Liver (tissue), 3 donors: ENCODE measurements around the gene MAMDC2.

Source experiments
- CTCF ChIP-seq: fragments of 150-350 bp; IDR thresholded peaks from 2 replicates; pipeline ENCODE4 v1.5.1; 2017; ENCODE audit warnings: improper control_type of control experiment, low read depth, low read length; ENCODE audit not compliant: missing input control
- GABPA ChIP-seq, 2 donors: IDR thresholded peaks in 1 of 2; conservative IDR thresholded peaks in 1 of 2; 2 replicates each; pipeline ENCODE4 v1.6.1; 2016; ENCODE audit warnings: antibody characterized with exemption in 2 of 2, mild to moderate bottlenecking in 1 of 2, moderate library complexity in 1 of 2
- MAX ChIP-seq: IDR thresholded peaks from 2 replicates; pipeline ENCODE4 v1.6.1; 2016; ENCODE audit warnings: antibody characterized with exemption
- RAD21 ChIP-seq, 2 donors: IDR thresholded peaks; 2 replicates each; pipeline ENCODE4 v1.6.1; 2016; ENCODE audit warnings: antibody characterized with exemption in 2 of 2, mild to moderate bottlenecking in 2 of 2
- TAF1 ChIP-seq: conservative IDR thresholded peaks from 2 replicates; pipeline ENCODE4 v1.6.1; 2016; ENCODE audit warnings: antibody characterized with exemption, mild to moderate bottlenecking
- ZBTB33 ChIP-seq: IDR thresholded peaks from 2 replicates; pipeline ENCODE4 v1.6.1; 2016; ENCODE audit warnings: antibody characterized with exemption
- donor health status: healthy.
- donor health status: healthy.

GRCh38 chr9:70111042-70111602 lies 67.5 kb downstream of the MAMDC2 start:
- TF ChIP-seq CTCF (peak; percentile 83), RAD21 (IDR thresholded peaks at IDR 0.05) (peak; percentile 84 to 94), TAF1 (no peak), ZBTB33 (no peak), MAX (no peak), GABPA (IDR thresholded peaks at IDR 0.05 in 1 of 2, conservative IDR thresholded peaks at IDR 0.05 in 1 of 2) (no peak)
